HG03135 (cell line): ENCODE measurements around the gene PLA2G2F.

Experiments
- ATAC-seq: cut with Tn5 transposase; IDR thresholded peaks from one replicate; pipeline ENCODE4 v1.9.1; 2021; ENCODE audit warnings: mild to moderate bottlenecking, moderate library complexity; ENCODE audit not compliant: unreplicated experiment

The PLA2G2F gene

GRCh38 chr1:20188455-20188817 is 49.3 kb downstream of the PLA2G2F start:
- ATAC-seq, result no peak

- ATAC-seq, result no peak
Measured at GRCh38 chr1:20189664-20190063, 50.5 kb downstream of the PLA2G2F start.

GRCh38 chr1:20190256-20191160 is 51.4 kb downstream of the PLA2G2F start:
- no peak for ATAC-seq

GRCh38 chr1:20191266-20191825 is 52.2 kb downstream of the PLA2G2F start:
- ATAC-seq, result no peak

GRCh38 chr1:20192364-20192763 is 53.2 kb downstream of the PLA2G2F start:
- no peak for ATAC-seq

- ATAC-seq, result no peak
Measured at GRCh38 chr1:20192871-20193411, 53.8 kb downstream of the PLA2G2F start.

- no peak for ATAC-seq
Measured at GRCh38 chr1:20194224-20194623, 55.1 kb downstream of the PLA2G2F start.

GRCh38 chr1:20194757-20195461 is 55.8 kb downstream of the PLA2G2F start:
- no peak for ATAC-seq

GRCh38 chr1:20195462-20195780 is 56.3 kb downstream of the PLA2G2F start:
- no peak for ATAC-seq

GRCh38 chr1:20197329-20197791 is 58.2 kb downstream of the PLA2G2F start:
- ATAC-seq, result no peak

- no peak for ATAC-seq
Measured at GRCh38 chr1:20198296-20198695, 59.2 kb downstream of the PLA2G2F start.

GRCh38 chr1:20198918-20199317 is 59.8 kb downstream of the PLA2G2F start:
- ATAC-seq, result no peak

- ATAC-seq, result no peak
Measured at GRCh38 chr1:20199403-20199802, 60.3 kb downstream of the PLA2G2F start.

- no peak for ATAC-seq
Measured at GRCh38 chr1:20199840-20200239, 60.7 kb downstream of the PLA2G2F start.
